H1 (cell line): ENCODE results near the gene ARHGEF28. TPM values are rescaled to one million over a fixed set of nuclear protein-coding genes. Genes with fewer than 3 reads are reported as not detected.

Experiments
- CTCF ChIA-PET: fragments of 300-600 bp; sonication (Branson Sonifier 250); formaldehyde crosslinking; loops from one replicate; lab custom pipeline; 2021; ENCODE audit not compliant: partially characterized antibody; lab: Charles Lee
- POLR2A ChIA-PET: fragments of 300-600 bp; sonication (Branson Sonifier 250); formaldehyde crosslinking; loops from one replicate; lab custom pipeline; 2021; ENCODE audit warnings: inconsistent platforms; ENCODE audit not compliant: partially characterized antibody; lab: Charles Lee
- DNase-seq, 2 experiments: peaks; one replicate each; pipeline versions ENCODE4 v3.0.0 to v3.0.0-alpha.2; 2010 to 2022; ENCODE audit warnings: low spot score in 2 of 2, low read depth in 1 of 2, mixed read lengths in 1 of 2
- FAIRE-seq: peaks from 2 replicates; lab custom pipeline; 2011; peaks lifted over from hg19 to GRCh38; lab: Jason Lieb, UNC
- H2AFZ ChIP-seq: 2 replicates; pipeline ENCODE4 v1.8.1; 2012; ENCODE audit warnings: low read length, inconsistent platforms
- H2AK5ac ChIP-seq: 2 replicates; pipeline ENCODE4 v1.6.1; 2013; ENCODE audit warnings: low read depth, low read length
- H2BK120ac ChIP-seq: replicated peaks from 2 replicates; pipeline ENCODE3; 2013; ENCODE audit warnings: low read depth, low read length, inconsistent platforms
- H2BK12ac ChIP-seq: 2 replicates; pipeline ENCODE4 v1.6.1; 2013; ENCODE audit warnings: low read depth, low read length
- H2BK15ac ChIP-seq: 2 replicates; pipeline ENCODE4 v1.6.1; 2013; ENCODE audit warnings: low read length
- H2BK20ac ChIP-seq: 2 replicates; pipeline ENCODE4 v1.6.1; 2013; ENCODE audit warnings: low read length
- H2BK5ac ChIP-seq: 2 replicates; pipeline ENCODE4 v1.6.1; 2013; ENCODE audit warnings: low read depth, low read length
- H3K14ac ChIP-seq: 2 replicates; pipeline ENCODE4 v1.6.1; 2013; ENCODE audit warnings: inconsistent platforms; ENCODE audit not compliant: insufficient read length
- H3K18ac ChIP-seq: 2 replicates; pipeline ENCODE4 v1.6.1; 2013; ENCODE audit warnings: low read length; ENCODE audit errors: extremely low read depth
- H3K23ac ChIP-seq: 2 replicates; pipeline ENCODE4 v1.6.1; 2013; ENCODE audit warnings: inconsistent platforms; ENCODE audit not compliant: insufficient read length
- H3K23me2 ChIP-seq: 2 replicates; pipeline ENCODE4 v1.6.1; 2013; ENCODE audit warnings: low read depth, low read length
- H3K27ac ChIP-seq: 2 replicates; pipeline ENCODE4 v1.6.1; 2011; ENCODE audit warnings: low read depth, low read length, inconsistent platforms
- H3K27me3 ChIP-seq, 4 experiments: replicated peaks in 1 of 4; 1 replicate in 1 of 4; 2 replicates in 3 of 4; pipeline versions ENCODE4 v1.6.1 to v1.8.1; 2011 to 2013; ENCODE audit warnings: low read length in 3 of 4, mild to moderate bottlenecking in 3 of 4, inconsistent platforms in 2 of 4, mixed read lengths in 2 of 4, moderate library complexity in 1 of 4; ENCODE audit not compliant: control insufficient read depth in 3 of 4, insufficient read depth in 3 of 4; ENCODE audit errors: extremely low read depth in 1 of 4
- H3K36me3 ChIP-seq, 4 experiments: 2 replicates each; pipeline versions ENCODE4 v1.6.1 to v1.8.1; 2011 to 2013; ENCODE audit warnings: mild to moderate bottlenecking in 4 of 4, low read length in 3 of 4, moderate library complexity in 2 of 4, control low read depth in 1 of 4, inconsistent platforms in 1 of 4; ENCODE audit not compliant: insufficient read depth in 4 of 4, control insufficient read depth in 2 of 4
- H3K4ac ChIP-seq: replicated peaks from 2 replicates; pipeline ENCODE3; 2013; ENCODE audit warnings: low read length, low read depth, mixed read lengths, inconsistent platforms; ENCODE audit not compliant: insufficient read length
- H3K4me1 ChIP-seq, 4 experiments: replicated peaks in 1 of 4; 1 replicate in 1 of 4; 2 replicates in 3 of 4; pipeline versions ENCODE4 v1.6.1 to v1.8.1; 2011 to 2013; ENCODE audit warnings: low read length in 3 of 4, inconsistent platforms in 2 of 4, mixed read lengths in 1 of 4; ENCODE audit not compliant: insufficient read depth in 4 of 4, control insufficient read depth in 3 of 4
- H3K4me2 ChIP-seq, 2 experiments: 2 replicates each; pipeline versions ENCODE4 v1.6.1 to v1.8.1; 2011 to 2013; ENCODE audit warnings: low read depth in 2 of 2, low read length in 2 of 2, control low read depth in 1 of 2, inconsistent platforms in 1 of 2, mild to moderate bottlenecking in 1 of 2; ENCODE audit not compliant: insufficient read depth in 1 of 2
- H3K4me3 ChIP-seq, 4 experiments: fragments of 200-600, 300-600 bp in 1 of 4; sonication (generic), shearing (Covaris generic), sonication (Bioruptor Twin) in 1 of 4; 2 replicates each; pipeline versions ENCODE4 v1.5.1 to v1.8.1; 2011 to 2016; ENCODE audit warnings: low read length in 4 of 4, low read depth in 3 of 4, control low read depth in 2 of 4, inconsistent platforms in 2 of 4, mild to moderate bottlenecking in 2 of 4, mixed read lengths in 1 of 4, moderate library complexity in 1 of 4; ENCODE audit not compliant: insufficient read depth in 2 of 4; ENCODE audit errors: extremely low read depth in 1 of 4
- H3K56ac ChIP-seq: replicated peaks from 2 replicates; pipeline ENCODE3; 2013; ENCODE audit warnings: low read depth, mild to moderate bottlenecking, mixed read lengths, low read length, inconsistent platforms; ENCODE audit not compliant: insufficient read length
- H3K79me1 ChIP-seq: 2 replicates; pipeline ENCODE4 v1.6.1; 2013; ENCODE audit warnings: low read depth, low read length, control low read depth
- H3K79me2 ChIP-seq, 2 experiments: 2 replicates each; pipeline versions ENCODE4 v1.6.1 to v1.8.1; 2012 to 2013; ENCODE audit warnings: low read length in 2 of 2, mild to moderate bottlenecking in 2 of 2, inconsistent platforms in 1 of 2; ENCODE audit not compliant: insufficient read depth in 2 of 2, control insufficient read depth in 1 of 2
- H3K9ac ChIP-seq, 4 experiments: replicated peaks in 1 of 4; 1 replicate in 1 of 4; 2 replicates in 3 of 4; pipeline versions ENCODE4 v1.6.1 to v1.8.1; 2011 to 2013; ENCODE audit warnings: low read depth in 3 of 4, low read length in 3 of 4, control low read depth in 2 of 4, mild to moderate bottlenecking in 2 of 4, moderate library complexity in 2 of 4, inconsistent platforms in 1 of 4; ENCODE audit errors: extremely low read depth in 1 of 4
- H3K9me3 ChIP-seq, 2 experiments: 2 replicates each; pipeline versions ENCODE4 v1.6.1 to v1.8.1; 2012 to 2013; ENCODE audit warnings: mild to moderate bottlenecking in 2 of 2, moderate library complexity in 2 of 2, control low read depth in 1 of 2, inconsistent platforms in 1 of 2, low read depth in 1 of 2, low read length in 1 of 2, mixed read lengths in 1 of 2; ENCODE audit not compliant: insufficient read depth in 2 of 2
- H4K20me1 ChIP-seq, 2 experiments: replicated peaks in 1 of 2; 2 replicates each; pipeline versions ENCODE3 to v1.8.1; 2011 to 2013; ENCODE audit warnings: inconsistent platforms in 2 of 2, low read length in 2 of 2, mild to moderate bottlenecking in 1 of 2; ENCODE audit not compliant: insufficient read depth in 2 of 2, control insufficient read depth in 1 of 2
- H4K5ac ChIP-seq: 2 replicates; pipeline ENCODE4 v1.6.1; 2013; ENCODE audit warnings: low read length, low read depth, mixed read lengths, inconsistent platforms; ENCODE audit not compliant: insufficient read length
- H4K8ac ChIP-seq: 2 replicates; pipeline ENCODE4 v1.8.0; 2013; ENCODE audit warnings: mild to moderate bottlenecking, moderate library complexity, low read length, inconsistent platforms; ENCODE audit not compliant: insufficient read depth; ENCODE audit errors: extremely low read depth
- H4K91ac ChIP-seq: replicated peaks from 2 replicates; pipeline ENCODE3; 2013; ENCODE audit warnings: low read length, mixed read lengths, inconsistent platforms; ENCODE audit not compliant: insufficient read length
- BACH1 ChIP-seq: IDR thresholded peaks from 2 replicates; pipeline ENCODE4 v1.6.1; 2012; ENCODE audit warnings: low read length, improper control_type of control experiment
- KDM1A ChIP-seq: fragments of 200-600, 300-600 bp; sonication (generic); IDR thresholded peaks from 2 replicates; pipeline ENCODE4 v1.7.1; 2016; ENCODE audit warnings: mild to moderate bottlenecking, low read length, borderline replicate concordance
- KDM4A ChIP-seq: IDR thresholded peaks from one replicate; pipeline ENCODE4 v1.7.1; 2012; ENCODE audit warnings: low read depth, mild to moderate bottlenecking, moderate library complexity, low read length, inconsistent platforms; ENCODE audit not compliant: severe bottlenecking
- NRF1 ChIP-seq: IDR thresholded peaks from 2 replicates; pipeline ENCODE4 v1.6.1; 2011; ENCODE audit warnings: mild to moderate bottlenecking, low read depth, low read length, improper control_type of control experiment
- POU5F1 ChIP-seq: IDR thresholded peaks from 2 replicates; pipeline ENCODE4 v1.6.1; 2011; ENCODE audit warnings: low read depth, mild to moderate bottlenecking, low read length, moderate library complexity
- RBBP5 ChIP-seq: IDR thresholded peaks from 2 replicates; pipeline ENCODE4 v1.7.1; 2012; ENCODE audit warnings: low read depth, mild to moderate bottlenecking, inconsistent platforms, low read length, moderate library complexity, borderline replicate concordance
- SP4 ChIP-seq: IDR thresholded peaks from 2 replicates; pipeline ENCODE4 v1.6.1; 2012; ENCODE audit warnings: low read length, inconsistent platforms
- SRF ChIP-seq: IDR thresholded peaks from 2 replicates; pipeline ENCODE4 v1.6.1; 2011; ENCODE audit warnings: mild to moderate bottlenecking, low read depth, low read length, moderate library complexity
- WGBS, 2 experiments: shearing (Covaris generic) in 1 of 2; methylation state at CpG; one replicate each; pipeline versions ENCODE4 v1.1.6 to v1.1.7; 2013 to 2015; ENCODE audit warnings: low lambda C conversion rate in 2 of 2, mixed read lengths in 2 of 2, inconsistent platforms in 1 of 2, low coverage in 1 of 2, missing lambda C conversion rate in 1 of 2; ENCODE audit not compliant: insufficient replicate concordance in 2 of 2, insufficient coverage in 1 of 2, insufficient read length in 1 of 2; ENCODE audit errors: extremely low coverage in 1 of 2, missing lambda C conversion rate in 1 of 2; 5-methylcytosine and 5-hydroxymethylcytosine counted together
- polyA plus RNA-seq, 7 experiments: library from polyadenylated mRNA; depleted of rRNA in 3 of 7; stranded (reverse) in 5 of 7; unstranded in 2 of 7; fragments of >200 nt in 5 of 7; fragments of 200-250 nt in 2 of 7; gene quantifications; 1 replicate in 5 of 7; 2 replicates in 1 of 7; 4 replicates in 1 of 7; pipeline versions ENCODE4 v1.2.1 to v1.2.3, GENCODE V29; 2011 to 2013; ENCODE audit warnings: missing spikeins in 2 of 7, mixed read lengths in 2 of 7
- total RNA-seq: library from RNA; stranded (reverse); fragmentation: NEBNext Ultra II Directional; extraction: Animal tissue kit (Norgen Biotek cat#: 25700); gene quantifications from 2 replicates; pipeline ENCODE4 v1.2.1, GENCODE V29; 2021
- TF ChIP-seq, protein P1 (sequence below): IDR thresholded peaks from 2 replicates; pipeline ENCODE4 v1.6.1; 2012; ENCODE audit warnings: inconsistent platforms
- TF ChIP-seq, protein P2 (sequence below): IDR thresholded peaks from 2 replicates; pipeline ENCODE4 v1.6.1; 2012; ENCODE audit warnings: inconsistent platforms
- TF ChIP-seq, protein P3 (sequence below): IDR thresholded peaks from 2 replicates; pipeline ENCODE4 v1.6.1; 2011; ENCODE audit warnings: low read depth, mild to moderate bottlenecking, low read length; ENCODE audit not compliant: insufficient read depth

Gene ARHGEF28
- total and polyA plus RNA-seq, 2 of the 8 experiments (the other 6 are each of a cell fraction or from before 2014, with no cell fraction given), result 0.33 to 1.0 TPM

DNA sequence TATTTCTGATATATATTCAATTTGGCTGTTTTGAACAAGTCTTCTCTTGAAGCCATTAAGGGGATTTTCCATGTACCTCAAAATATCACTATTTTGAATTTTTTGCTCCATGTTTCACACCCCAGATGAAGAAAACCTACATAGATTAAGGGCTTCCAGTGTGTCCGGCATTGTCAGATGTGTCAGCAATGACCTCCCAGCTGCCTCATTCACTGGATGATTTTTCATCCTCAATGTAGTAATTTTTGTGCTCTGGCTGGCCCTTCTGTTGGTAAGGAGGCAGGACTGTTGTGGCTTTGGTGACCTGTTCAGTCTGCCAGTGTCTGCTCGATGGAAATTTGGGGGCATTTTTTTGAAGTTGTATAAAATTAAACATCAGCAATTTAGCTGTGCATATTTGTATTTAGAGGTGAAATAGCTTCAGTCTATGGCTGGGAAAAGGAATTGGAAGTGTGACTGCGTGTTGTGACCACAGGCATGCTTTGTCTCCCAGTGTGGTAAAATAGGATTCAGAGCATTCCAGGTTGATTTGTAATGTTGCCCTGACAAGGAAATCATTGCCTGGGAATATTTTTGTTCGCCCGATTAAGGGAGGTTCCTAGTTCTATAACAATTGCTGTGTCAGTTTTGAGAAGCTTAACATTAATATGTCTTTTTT lies 312.4 kb downstream of the ARHGEF28 start:
- Histone ChIP-seq H3K56ac (no peak overlapping the region), H3K4me3 (no peak overlapping the region)
- POLR2A ChIA-PET, result no interaction called here
- no peak for TF ChIP-seq NRF1
- TF ChIP-seq SRF, result no peak
- TF ChIP-seq, protein P1, sequence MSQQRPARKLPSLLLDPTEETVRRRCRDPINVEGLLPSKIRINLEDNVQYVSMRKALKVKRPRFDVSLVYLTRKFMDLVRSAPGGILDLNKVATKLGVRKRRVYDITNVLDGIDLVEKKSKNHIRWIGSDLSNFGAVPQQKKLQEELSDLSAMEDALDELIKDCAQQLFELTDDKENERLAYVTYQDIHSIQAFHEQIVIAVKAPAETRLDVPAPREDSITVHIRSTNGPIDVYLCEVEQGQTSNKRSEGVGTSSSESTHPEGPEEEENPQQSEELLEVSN, result no peak
- TF ChIP-seq SP4, result no peak
- TF ChIP-seq, protein P2, sequence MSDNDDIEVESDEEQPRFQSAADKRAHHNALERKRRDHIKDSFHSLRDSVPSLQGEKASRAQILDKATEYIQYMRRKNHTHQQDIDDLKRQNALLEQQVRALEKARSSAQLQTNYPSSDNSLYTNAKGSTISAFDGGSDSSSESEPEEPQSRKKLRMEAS, result no peak
- no peak for TF ChIP-seq KDM1A
- no peak for TF ChIP-seq KDM4A
- TF ChIP-seq BACH1, result no peak
- no peak for TF ChIP-seq POU5F1
- no peak for TF ChIP-seq RBBP5
- TF ChIP-seq, protein P3, sequence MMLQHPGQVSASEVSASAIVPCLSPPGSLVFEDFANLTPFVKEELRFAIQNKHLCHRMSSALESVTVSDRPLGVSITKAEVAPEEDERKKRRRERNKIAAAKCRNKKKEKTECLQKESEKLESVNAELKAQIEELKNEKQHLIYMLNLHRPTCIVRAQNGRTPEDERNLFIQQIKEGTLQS, result no peak

More for the DNA sequence above, 312.4 kb downstream of the ARHGEF28 start:
- H3K18ac ChIP-seq, result no peak overlapping the region
- FAIRE-seq (no peak), DNase-seq (no peak)
- H2AK5ac ChIP-seq, result no peak overlapping the region
- no peak overlapping the region for H2BK15ac ChIP-seq
- H4K91ac ChIP-seq, result no peak overlapping the region
- H2BK12ac ChIP-seq, result no peak overlapping the region
- H4K20me1 ChIP-seq, result no peaks in the 10 kb centered on the region
- no peak overlapping the region for H4K8ac ChIP-seq
- H3K27me3 ChIP-seq, result no peaks in the 10 kb centered on the region
- H3K79me2 ChIP-seq, result no peaks in the 10 kb centered on the region
- peaks cover 0 to 1% of the 10 kb centered on the region in 2 experiments; a peak in 1 of 4 replicates for H3K9me3 ChIP-seq
- no peaks in the 10 kb centered on the region for H3K4me1 ChIP-seq
- CTCF ChIA-PET, result interaction anchor here (0.9 kb wide), 1 partner anchor 36 kb away, joined by 5 read pairs; no protein-coding TSS in a partner anchor
- H2BK5ac ChIP-seq, result no peak overlapping the region
- H3K4me2 ChIP-seq, result no peak overlapping the region
- no peaks in the 10 kb centered on the region for H3K79me1 ChIP-seq
- no peak overlapping the region for H2AFZ ChIP-seq
- H3K36me3 ChIP-seq, result no peaks in the 10 kb centered on the region
- H3K27ac ChIP-seq, result no peak overlapping the region
- H3K9ac ChIP-seq, result no peak overlapping the region
- H3K23me2 ChIP-seq, result no peaks in the 10 kb centered on the region; the same call in 1 of the 2 replicates
- no peak overlapping the region for H2BK120ac ChIP-seq
- H2BK20ac ChIP-seq, result no peak overlapping the region
- H4K5ac ChIP-seq, result no peak overlapping the region
- H3K4ac ChIP-seq, result no peak overlapping the region
- no peak overlapping the region for H3K14ac ChIP-seq
- no peak overlapping the region for H3K23ac ChIP-seq
- WGBS, 2 experiments, result 92% methylated on average over 5 of the region's 5 CpGs; no CpG with 5 or more reads in 1 of the 2 experiments
